ENCODE data around the gene KDM2A.
"Not testable (repeated sequence)": the region's sequence is repeated elsewhere in the genome, so short reads cannot be mapped to it uniquely, and the experiment has no call there.

KDM2A gene

GRCh38 chr11:67165623-67166022 lies 46.6 kb downstream of the KDM2A start:
- Histone ChIP-seq H3K4me2 (ENCODE audit: low read depth, low read length, poor library complexity, severe bottlenecking) (no peak overlapping the region), H3K9me2 (replicated peaks; ENCODE audit: low read depth, low read length) (no peaks in the 10 kb centered on the region), H3K36me3 (ENCODE audit: insufficient read depth, low read length) (peaks cover 19% of the 10 kb centered on the region; the same call in 1 of the 2 replicates), H3K27me3 (ENCODE audit: insufficient read depth, low read length, poor library complexity, severe bottlenecking) (no peaks in the 10 kb centered on the region), H3K9ac (ENCODE audit: low read depth, low read length, poor library complexity, severe bottlenecking) (no peak overlapping the region), H3K4me1 (ENCODE audit: insufficient read depth, low read length, poor library complexity, severe bottlenecking) (no peaks in the 10 kb centered on the region), H2AFZ (ENCODE audit: low read length) (no peak overlapping the region), H4K20me1 (ENCODE audit: insufficient read depth, low read length, poor library complexity, severe bottlenecking) (peaks cover 59% of the 10 kb centered on the region), H3K9me3 (ENCODE audit: insufficient read depth, low read depth, low read length) (no peaks in the 10 kb centered on the region), H3K4me3 (ENCODE audit: low read length, poor library complexity, severe bottlenecking) (no peak overlapping the region), H3K79me2 (ENCODE audit: insufficient read depth, low read length) (peaks cover 96% of the 10 kb centered on the region), H3F3A (ENCODE audit: low read depth) (no peaks in the 10 kb centered on the region)
- TF ChIP-seq EZH2phosphoT487 (IDR thresholded peaks at IDR 0.05; ENCODE audit: borderline replicate concordance) (no peak), CTCF (conservative IDR thresholded peaks at IDR 0.05; ENCODE audit: low read length) (no peak)

- H3F3A ChIP-seq (ENCODE audit: low read depth) = no peaks in the 10 kb centered on the region
- H3K9ac ChIP-seq (ENCODE audit: low read depth, low read length, poor library complexity, severe bottlenecking) = no peak overlapping the region
- H3K9me2 ChIP-seq (replicated peaks; ENCODE audit: low read depth, low read length) = no peaks in the 10 kb centered on the region
- H3K4me3 ChIP-seq (ENCODE audit: low read length, poor library complexity, severe bottlenecking) = no peak overlapping the region
- peaks cover 52% of the 10 kb centered on the region for H4K20me1 ChIP-seq (ENCODE audit: insufficient read depth, low read length, poor library complexity, severe bottlenecking)
- H3K36me3 ChIP-seq (ENCODE audit: insufficient read depth, low read length) = peaks cover 29% of the 10 kb centered on the region; the same call in 1 of the 2 replicates
- H3K9me3 ChIP-seq (ENCODE audit: insufficient read depth, low read depth, low read length) = no peaks in the 10 kb centered on the region
- TF ChIP-seq EZH2phosphoT487 (IDR thresholded peaks at IDR 0.05; ENCODE audit: borderline replicate concordance) (no peak), CTCF (conservative IDR thresholded peaks at IDR 0.05; ENCODE audit: low read length) (no peak)
- no peaks in the 10 kb centered on the region for H3K27me3 ChIP-seq (ENCODE audit: insufficient read depth, low read length, poor library complexity, severe bottlenecking)
- peaks cover 96% of the 10 kb centered on the region for H3K79me2 ChIP-seq (ENCODE audit: insufficient read depth, low read length)
- no peaks in the 10 kb centered on the region for H3K4me1 ChIP-seq (ENCODE audit: insufficient read depth, low read length, poor library complexity, severe bottlenecking)
- H2AFZ ChIP-seq (ENCODE audit: low read length) = no peak overlapping the region
- no peak overlapping the region for H3K4me2 ChIP-seq (ENCODE audit: low read depth, low read length, poor library complexity, severe bottlenecking)
Measured at GRCh38 chr11:67167091-67167490, 48.0 kb downstream of the KDM2A start.

GRCh38 chr11:67167719-67168118 lies 48.7 kb downstream of the KDM2A start:
- no peak overlapping the region for H3K4me2 ChIP-seq (ENCODE audit: low read depth, low read length, poor library complexity, severe bottlenecking)
- no peaks in the 10 kb centered on the region for H3F3A ChIP-seq (ENCODE audit: low read depth)
- peaks cover 97% of the 10 kb centered on the region for H3K79me2 ChIP-seq (ENCODE audit: insufficient read depth, low read length)
- H3K9ac ChIP-seq (ENCODE audit: low read depth, low read length, poor library complexity, severe bottlenecking) = no peak overlapping the region
- no peaks in the 10 kb centered on the region for H3K27me3 ChIP-seq (ENCODE audit: insufficient read depth, low read length, poor library complexity, severe bottlenecking)
- TF ChIP-seq EZH2phosphoT487 (IDR thresholded peaks at IDR 0.05; ENCODE audit: borderline replicate concordance) = no peak
- TF ChIP-seq CTCF (conservative IDR thresholded peaks at IDR 0.05; ENCODE audit: low read length) = no peak
- peaks cover 31% of the 10 kb centered on the region; the same call in 1 of the 2 replicates for H3K36me3 ChIP-seq (ENCODE audit: insufficient read depth, low read length)
- H3K9me2 ChIP-seq (replicated peaks; ENCODE audit: low read depth, low read length) = no peaks in the 10 kb centered on the region
- peaks cover 54% of the 10 kb centered on the region for H4K20me1 ChIP-seq (ENCODE audit: insufficient read depth, low read length, poor library complexity, severe bottlenecking)
- H3K4me1 ChIP-seq (ENCODE audit: insufficient read depth, low read length, poor library complexity, severe bottlenecking) = no peaks in the 10 kb centered on the region
- H3K4me3 ChIP-seq (ENCODE audit: low read length, poor library complexity, severe bottlenecking) = no peak overlapping the region
- H3K9me3 ChIP-seq (ENCODE audit: insufficient read depth, low read depth, low read length) = no peaks in the 10 kb centered on the region
- no peak overlapping the region for H2AFZ ChIP-seq (ENCODE audit: low read length)

GRCh38 chr11:67168911-67169310 lies 49.8 kb downstream of the KDM2A start:
- Histone ChIP-seq H4K20me1 (ENCODE audit: insufficient read depth, low read length, poor library complexity, severe bottlenecking) (peaks cover 48% of the 10 kb centered on the region), H3K36me3 (ENCODE audit: insufficient read depth, low read length) (peaks cover 22% of the 10 kb centered on the region; the same call in 1 of the 2 replicates), H3K79me2 (ENCODE audit: insufficient read depth, low read length) (peaks cover 97% of the 10 kb centered on the region)
- not testable (repeated sequence) for H3F3A ChIP-seq (ENCODE audit: low read depth); H3K9me3 ChIP-seq (ENCODE audit: insufficient read depth, low read depth, low read length); H3K4me1 ChIP-seq (ENCODE audit: insufficient read depth, low read length, poor library complexity, severe bottlenecking); H3K9me2 ChIP-seq (replicated peaks; ENCODE audit: low read depth, low read length); H3K9ac ChIP-seq (ENCODE audit: low read depth, low read length, poor library complexity, severe bottlenecking); H3K4me3 ChIP-seq (ENCODE audit: low read length, poor library complexity, severe bottlenecking); H3K27me3 ChIP-seq (ENCODE audit: insufficient read depth, low read length, poor library complexity, severe bottlenecking); H2AFZ ChIP-seq (ENCODE audit: low read length); H3K4me2 ChIP-seq (ENCODE audit: low read depth, low read length, poor library complexity, severe bottlenecking)
